ENCODE measurements around the gene SLC10A1.
"Not testable (repeated sequence)": the region's sequence is repeated elsewhere in the genome, so short reads cannot be mapped to it uniquely, and the experiment has no call there.

Gene SLC10A1

GRCh38 chr14:69755296-69755695 lies 41.7 kb downstream of the SLC10A1 start:
- Histone ChIP-seq H3K4me1 (ENCODE audit: control insufficient read depth, insufficient read depth, low read length) (no peaks in the 10 kb centered on the region), H3K9me3 (ENCODE audit: control insufficient read depth, low read length) (no peaks in the 10 kb centered on the region), H3K36me3 (ENCODE audit: control insufficient read depth, insufficient read depth, low read length) (no peaks in the 10 kb centered on the region), H3K27ac (ENCODE audit: insufficient read depth, low read depth, low read length, poor library complexity, severe bottlenecking) (no peak overlapping the region), H3K27me3 (ENCODE audit: control insufficient read depth, insufficient read depth, low read length, poor library complexity, severe bottlenecking) (no peaks in the 10 kb centered on the region), H3K4me3 (ENCODE audit: insufficient read depth, low read depth, low read length) (no peak overlapping the region)

- H3K27me3 ChIP-seq (ENCODE audit: control insufficient read depth, insufficient read depth, low read length, poor library complexity, severe bottlenecking): no peaks in the 10 kb centered on the region
- no peaks in the 10 kb centered on the region for H3K4me1 ChIP-seq (ENCODE audit: control insufficient read depth, insufficient read depth, low read length)
- 91 to 93% methylated on average over 2 of the region's 2 CpGs for WGBS, 2 experiments
- H3K27ac ChIP-seq (ENCODE audit: insufficient read depth, low read depth, low read length, poor library complexity, severe bottlenecking): no peak overlapping the region
- no peak overlapping the region for H3K4me3 ChIP-seq (ENCODE audit: insufficient read depth, low read depth, low read length)
- H3K9me3 ChIP-seq (ENCODE audit: control insufficient read depth, low read length): no peaks in the 10 kb centered on the region
- H3K36me3 ChIP-seq (ENCODE audit: control insufficient read depth, insufficient read depth, low read length): no peaks in the 10 kb centered on the region
These were observed 42.6 kb downstream of the SLC10A1 start for GRCh38 chr14:69754487-69754886.

- Histone ChIP-seq H3K9me3 (ENCODE audit: control insufficient read depth, low read length) (no peaks in the 10 kb centered on the region), H3K27ac (ENCODE audit: insufficient read depth, low read depth, low read length, poor library complexity, severe bottlenecking) (no peak overlapping the region), H3K4me1 (ENCODE audit: control insufficient read depth, insufficient read depth, low read length) (no peaks in the 10 kb centered on the region), H3K4me3 (ENCODE audit: insufficient read depth, low read depth, low read length) (no peak overlapping the region), H3K27me3 (ENCODE audit: control insufficient read depth, insufficient read depth, low read length, poor library complexity, severe bottlenecking) (no peaks in the 10 kb centered on the region), H3K36me3 (ENCODE audit: control insufficient read depth, insufficient read depth, low read length) (no peaks in the 10 kb centered on the region)
- 90 to 93% methylated on average over 1 of the region's 1 CpG for WGBS, 2 experiments
These were observed 43.2 kb downstream of the SLC10A1 start for GRCh38 chr14:69753860-69754259.

- WGBS, 2 experiments: 63 to 67% methylated on average over 1 of the region's 1 CpG
- H3K9me3 ChIP-seq (ENCODE audit: control insufficient read depth, low read length): no peaks in the 10 kb centered on the region
- H3K27ac ChIP-seq (ENCODE audit: insufficient read depth, low read depth, low read length, poor library complexity, severe bottlenecking): no peak overlapping the region
These were observed 44.3 kb downstream of the SLC10A1 start for GRCh38 chr14:69752773-69753172.

GRCh38 chr14:69750495-69750894 lies 46.5 kb downstream of the SLC10A1 start:
- Histone ChIP-seq H3K4me3 (ENCODE audit: insufficient read depth, low read depth, low read length) (no peak overlapping the region), H3K27ac (ENCODE audit: insufficient read depth, low read depth, low read length, poor library complexity, severe bottlenecking) (no peak overlapping the region)
- 91 to 100% methylated on average over 2 of the region's 2 CpGs for WGBS, 2 experiments

More at GRCh38 chr14:69752773-69753172, 44.3 kb downstream of the SLC10A1 start:
- Histone ChIP-seq H3K36me3 (ENCODE audit: control insufficient read depth, insufficient read depth, low read length) (no peaks in the 10 kb centered on the region), H3K4me3 (ENCODE audit: insufficient read depth, low read depth, low read length) (no peak overlapping the region), H3K27me3 (ENCODE audit: control insufficient read depth, insufficient read depth, low read length, poor library complexity, severe bottlenecking) (no peaks in the 10 kb centered on the region), H3K4me1 (ENCODE audit: control insufficient read depth, insufficient read depth, low read length) (no peaks in the 10 kb centered on the region)

GRCh38 chr14:69749956-69750355 lies 47.1 kb downstream of the SLC10A1 start:
- H3K4me3 ChIP-seq (ENCODE audit: insufficient read depth, low read depth, low read length): no peak overlapping the region
- H3K27ac ChIP-seq (ENCODE audit: insufficient read depth, low read depth, low read length, poor library complexity, severe bottlenecking): no peak overlapping the region
- no peaks in the 10 kb centered on the region for H3K4me1 ChIP-seq (ENCODE audit: control insufficient read depth, insufficient read depth, low read length)
- H3K27me3 ChIP-seq (ENCODE audit: control insufficient read depth, insufficient read depth, low read length, poor library complexity, severe bottlenecking): no peaks in the 10 kb centered on the region
- no peaks in the 10 kb centered on the region for H3K36me3 ChIP-seq (ENCODE audit: control insufficient read depth, insufficient read depth, low read length)
- 88 to 90% methylated on average over 1 of the region's 1 CpG for WGBS, 2 experiments
- H3K9me3 ChIP-seq (ENCODE audit: control insufficient read depth, low read length): no peaks in the 10 kb centered on the region

More at GRCh38 chr14:69750495-69750894, 46.5 kb downstream of the SLC10A1 start:
- Histone ChIP-seq H3K4me1 (ENCODE audit: control insufficient read depth, insufficient read depth, low read length) (no peaks in the 10 kb centered on the region), H3K27me3 (ENCODE audit: control insufficient read depth, insufficient read depth, low read length, poor library complexity, severe bottlenecking) (no peaks in the 10 kb centered on the region), H3K9me3 (ENCODE audit: control insufficient read depth, low read length) (no peaks in the 10 kb centered on the region), H3K36me3 (ENCODE audit: control insufficient read depth, insufficient read depth, low read length) (no peaks in the 10 kb centered on the region)

GRCh38 chr14:69741055-69741454 lies 56.0 kb downstream of the SLC10A1 start:
- no peak overlapping the region for H3K27ac ChIP-seq (ENCODE audit: insufficient read depth, low read depth, low read length, poor library complexity, severe bottlenecking)
- no peaks in the 10 kb centered on the region for H3K4me1 ChIP-seq (ENCODE audit: control insufficient read depth, insufficient read depth, low read length)
- H3K27me3 ChIP-seq (ENCODE audit: control insufficient read depth, insufficient read depth, low read length, poor library complexity, severe bottlenecking): no peaks in the 10 kb centered on the region
- H3K9me3 ChIP-seq (ENCODE audit: control insufficient read depth, low read length): no peaks in the 10 kb centered on the region
- 94 to 100% methylated on average over 1 of the region's 1 CpG for WGBS, 2 experiments
- H3K4me3 ChIP-seq (ENCODE audit: insufficient read depth, low read depth, low read length): no peak overlapping the region
- H3K36me3 ChIP-seq (ENCODE audit: control insufficient read depth, insufficient read depth, low read length): no peaks in the 10 kb centered on the region

- H3K9me3 ChIP-seq (ENCODE audit: control insufficient read depth, low read length); H3K4me3 ChIP-seq (ENCODE audit: insufficient read depth, low read depth, low read length); H3K27me3 ChIP-seq (ENCODE audit: control insufficient read depth, insufficient read depth, low read length, poor library complexity, severe bottlenecking); H3K27ac ChIP-seq (ENCODE audit: insufficient read depth, low read depth, low read length, poor library complexity, severe bottlenecking); H3K36me3 ChIP-seq (ENCODE audit: control insufficient read depth, insufficient read depth, low read length); H3K4me1 ChIP-seq (ENCODE audit: control insufficient read depth, insufficient read depth, low read length): not testable (repeated sequence)
- WGBS, 2 experiments: 88 to 95% methylated on average over 4 of the region's 4 CpGs
These were observed 60.6 kb downstream of the SLC10A1 start for GRCh38 chr14:69736405-69736804.

GRCh38 chr14:69731919-69732598 lies 65.0 kb downstream of the SLC10A1 start:
- 83 to 89% methylated on average over 8 of the region's 8 CpGs for WGBS, 2 experiments

GRCh38 chr14:69727860-69728259 lies 69.2 kb downstream of the SLC10A1 start:
- Histone ChIP-seq H3K27ac (ENCODE audit: insufficient read depth, low read depth, low read length, poor library complexity, severe bottlenecking) (no peak overlapping the region), H3K4me1 (ENCODE audit: control insufficient read depth, insufficient read depth, low read length) (no peaks in the 10 kb centered on the region), H3K9me3 (ENCODE audit: control insufficient read depth, low read length) (no peaks in the 10 kb centered on the region), H3K4me3 (ENCODE audit: insufficient read depth, low read depth, low read length) (no peak overlapping the region), H3K27me3 (ENCODE audit: control insufficient read depth, insufficient read depth, low read length, poor library complexity, severe bottlenecking) (peaks cover 13% of the 10 kb centered on the region), H3K36me3 (ENCODE audit: control insufficient read depth, insufficient read depth, low read length) (no peaks in the 10 kb centered on the region)
- WGBS, 2 experiments: 91 to 97% methylated on average over 4 of the region's 4 CpGs

More at GRCh38 chr14:69731919-69732598, 65.0 kb downstream of the SLC10A1 start:
- H3K27me3 ChIP-seq (ENCODE audit: control insufficient read depth, insufficient read depth, low read length, poor library complexity, severe bottlenecking); H3K4me1 ChIP-seq (ENCODE audit: control insufficient read depth, insufficient read depth, low read length); H3K4me3 ChIP-seq (ENCODE audit: insufficient read depth, low read depth, low read length); H3K9me3 ChIP-seq (ENCODE audit: control insufficient read depth, low read length); H3K27ac ChIP-seq (ENCODE audit: insufficient read depth, low read depth, low read length, poor library complexity, severe bottlenecking); H3K36me3 ChIP-seq (ENCODE audit: control insufficient read depth, insufficient read depth, low read length): not testable (repeated sequence)

Data from ectodermal cell (in vitro differentiated cells).